ENCODE measurements around the gene YPEL2. TPM values are rescaled to one million over a fixed set of nuclear protein-coding genes. Genes with fewer than 3 reads are reported as not detected.

The YPEL2 gene
- polyA plus RNA-seq, 1 donor (not counting 4 experiments of a cell fraction or from before 2014, with no cell fraction given) = 4.6 TPM

DNA sequence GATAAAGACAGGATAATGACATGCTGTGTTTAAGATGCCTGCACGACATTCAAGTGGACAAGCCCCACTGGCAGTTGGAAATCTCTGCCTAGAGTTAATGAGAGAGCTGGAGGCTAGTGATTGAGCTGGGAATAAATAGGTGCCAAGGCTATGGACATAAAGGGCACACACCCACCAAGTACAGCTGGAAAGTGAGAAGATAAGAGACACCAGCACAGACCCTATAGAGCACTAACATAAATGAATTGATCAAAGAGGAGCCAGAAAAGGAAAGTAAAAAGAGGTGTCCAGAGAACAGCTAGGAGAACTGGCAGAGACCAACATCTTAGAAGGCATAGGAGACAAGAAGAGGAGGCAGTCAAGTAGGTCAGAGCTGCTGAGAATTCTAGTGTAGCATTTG, 101.2 kb downstream of the YPEL2 start:
- FAIRE-seq (no peak), DNase-seq (ENCODE audit: low read depth, low spot score) (no peak)
- dilution Hi-C loops (cut with MboI; ENCODE audit: extremely low pct_ligation_motif_present, low sequenced_read_pairs) = loop anchor here (25.0 kb wide), 1 partner anchor 95 kb away; the partner anchor contains the start of gene YPEL2

DNA sequence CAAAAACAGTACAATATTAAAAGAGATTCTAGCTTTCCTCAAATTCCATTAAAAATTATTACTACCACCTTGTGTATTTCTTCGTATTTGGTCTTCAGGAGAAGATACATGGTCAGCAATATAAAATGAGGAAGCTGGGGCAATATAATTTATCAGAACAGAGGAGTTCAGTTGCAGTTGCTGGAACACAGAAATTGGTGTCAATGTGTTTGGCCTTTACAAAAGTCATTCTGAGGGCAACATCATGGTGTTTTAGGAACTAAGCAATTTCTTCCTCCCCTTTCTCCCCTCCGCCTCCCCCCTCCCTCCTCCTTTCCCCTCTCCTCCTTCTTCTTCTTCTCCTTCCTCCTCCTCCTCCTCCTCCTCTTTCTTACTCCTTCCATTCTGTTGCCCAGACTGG, 102.1 kb downstream of the YPEL2 start:
- Histone ChIP-seq H3K27me3 (ENCODE audit: control insufficient read depth, extremely low read depth, insufficient read depth, low read length) (no peaks in the 10 kb centered on the region), H3K4me3 (ENCODE audit: control insufficient read depth in 2 of 3, extremely low read depth in 1 of 3, insufficient read depth in 2 of 3, low read depth in 1 of 3, low read length in 3 of 3) (no peak overlapping the region), H4K20me1 (ENCODE audit: control insufficient read depth, extremely low read depth, insufficient read depth, low read length) (no peaks in the 10 kb centered on the region), H3K79me2 (ENCODE audit: control insufficient read depth, insufficient read depth, low read length) (no peaks in the 10 kb centered on the region), H3K9me3 (ENCODE audit: control insufficient read depth, low read depth, low read length) (no peaks in the 10 kb centered on the region), H3K27ac (ENCODE audit: control insufficient read depth, insufficient read depth, low read length) (no peak overlapping the region), H3K9me1 (ENCODE audit: control insufficient read depth, extremely low read depth, insufficient read depth, low read length) (no peaks in the 10 kb centered on the region), H3K4me2 (ENCODE audit: control insufficient read depth, extremely low read depth, insufficient read depth, low read depth, low read length) (no peak overlapping the region), H2AFZ (ENCODE audit: control insufficient read depth, low read length) (no peak overlapping the region), H3K9ac (ENCODE audit: control insufficient read depth, extremely low read depth, insufficient read depth, low read length) (no peak overlapping the region), H3K36me3 (ENCODE audit: control insufficient read depth in 2 of 2, extremely low read depth in 1 of 2, insufficient read depth in 2 of 2, low read length in 2 of 2) (no peaks in the 10 kb centered on the region), H3K4me1 (ENCODE audit: control insufficient read depth, extremely low read depth, insufficient read depth, low read length) (peaks cover 8% of the 10 kb centered on the region)
- dilution Hi-C loops (cut with MboI; ENCODE audit: extremely low pct_ligation_motif_present, low sequenced_read_pairs) = loop anchor here (25.0 kb wide), 1 partner anchor 96 kb away; the partner anchor contains the start of gene YPEL2
- FAIRE-seq (no peak), DNase-seq (ENCODE audit: low read depth, low spot score) (no peak)
- TF ChIP-seq, protein P1, sequence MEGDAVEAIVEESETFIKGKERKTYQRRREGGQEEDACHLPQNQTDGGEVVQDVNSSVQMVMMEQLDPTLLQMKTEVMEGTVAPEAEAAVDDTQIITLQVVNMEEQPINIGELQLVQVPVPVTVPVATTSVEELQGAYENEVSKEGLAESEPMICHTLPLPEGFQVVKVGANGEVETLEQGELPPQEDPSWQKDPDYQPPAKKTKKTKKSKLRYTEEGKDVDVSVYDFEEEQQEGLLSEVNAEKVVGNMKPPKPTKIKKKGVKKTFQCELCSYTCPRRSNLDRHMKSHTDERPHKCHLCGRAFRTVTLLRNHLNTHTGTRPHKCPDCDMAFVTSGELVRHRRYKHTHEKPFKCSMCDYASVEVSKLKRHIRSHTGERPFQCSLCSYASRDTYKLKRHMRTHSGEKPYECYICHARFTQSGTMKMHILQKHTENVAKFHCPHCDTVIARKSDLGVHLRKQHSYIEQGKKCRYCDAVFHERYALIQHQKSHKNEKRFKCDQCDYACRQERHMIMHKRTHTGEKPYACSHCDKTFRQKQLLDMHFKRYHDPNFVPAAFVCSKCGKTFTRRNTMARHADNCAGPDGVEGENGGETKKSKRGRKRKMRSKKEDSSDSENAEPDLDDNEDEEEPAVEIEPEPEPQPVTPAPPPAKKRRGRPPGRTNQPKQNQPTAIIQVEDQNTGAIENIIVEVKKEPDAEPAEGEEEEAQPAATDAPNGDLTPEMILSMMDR (optimal IDR thresholded peaks at IDR 0.05 in 1 of 3, IDR thresholded peaks at IDR 0.05 in 1 of 3, conservative IDR thresholded peaks at IDR 0.05 in 1 of 3; ENCODE audit: extremely low read depth in 1 of 3, insufficient read depth in 2 of 3, low read length in 3 of 3) = no peak
- no peak for TF ChIP-seq EZH2 (IDR thresholded peaks at IDR 0.05; ENCODE audit: low read length)

More for the DNA sequence above, 101.2 kb downstream of the YPEL2 start:
- Histone ChIP-seq H3K9me1 (ENCODE audit: control insufficient read depth, extremely low read depth, insufficient read depth, low read length) (no peaks in the 10 kb centered on the region), H3K36me3 (ENCODE audit: control insufficient read depth in 2 of 2, extremely low read depth in 1 of 2, insufficient read depth in 2 of 2, low read length in 2 of 2) (no peaks in the 10 kb centered on the region), H3K9me3 (ENCODE audit: control insufficient read depth, low read depth, low read length) (no peaks in the 10 kb centered on the region), H3K4me3 (ENCODE audit: control insufficient read depth in 2 of 3, extremely low read depth in 1 of 3, insufficient read depth in 2 of 3, low read depth in 1 of 3, low read length in 3 of 3) (no peak overlapping the region), H3K4me2 (ENCODE audit: control insufficient read depth, extremely low read depth, insufficient read depth, low read depth, low read length) (no peak overlapping the region), H4K20me1 (ENCODE audit: control insufficient read depth, extremely low read depth, insufficient read depth, low read length) (no peaks in the 10 kb centered on the region), H3K9ac (ENCODE audit: control insufficient read depth, extremely low read depth, insufficient read depth, low read length) (no peak overlapping the region), H3K27me3 (ENCODE audit: control insufficient read depth, extremely low read depth, insufficient read depth, low read length) (no peaks in the 10 kb centered on the region), H3K27ac (ENCODE audit: control insufficient read depth, insufficient read depth, low read length) (no peak overlapping the region), H3K4me1 (ENCODE audit: control insufficient read depth, extremely low read depth, insufficient read depth, low read length) (peaks cover 8% of the 10 kb centered on the region), H3K79me2 (ENCODE audit: control insufficient read depth, insufficient read depth, low read length) (no peaks in the 10 kb centered on the region), H2AFZ (ENCODE audit: control insufficient read depth, low read length) (no peak overlapping the region)
- no peak for TF ChIP-seq EZH2 (IDR thresholded peaks at IDR 0.05; ENCODE audit: low read length)
- TF ChIP-seq, protein P1 (optimal IDR thresholded peaks at IDR 0.05 in 1 of 3, IDR thresholded peaks at IDR 0.05 in 1 of 3, conservative IDR thresholded peaks at IDR 0.05 in 1 of 3; ENCODE audit: extremely low read depth in 1 of 3, insufficient read depth in 2 of 3, low read length in 3 of 3) = no peak

All from keratinocyte (primary cell).